Measurements from ENCODE around the gene MEPCE.

The MEPCE gene

DNA sequence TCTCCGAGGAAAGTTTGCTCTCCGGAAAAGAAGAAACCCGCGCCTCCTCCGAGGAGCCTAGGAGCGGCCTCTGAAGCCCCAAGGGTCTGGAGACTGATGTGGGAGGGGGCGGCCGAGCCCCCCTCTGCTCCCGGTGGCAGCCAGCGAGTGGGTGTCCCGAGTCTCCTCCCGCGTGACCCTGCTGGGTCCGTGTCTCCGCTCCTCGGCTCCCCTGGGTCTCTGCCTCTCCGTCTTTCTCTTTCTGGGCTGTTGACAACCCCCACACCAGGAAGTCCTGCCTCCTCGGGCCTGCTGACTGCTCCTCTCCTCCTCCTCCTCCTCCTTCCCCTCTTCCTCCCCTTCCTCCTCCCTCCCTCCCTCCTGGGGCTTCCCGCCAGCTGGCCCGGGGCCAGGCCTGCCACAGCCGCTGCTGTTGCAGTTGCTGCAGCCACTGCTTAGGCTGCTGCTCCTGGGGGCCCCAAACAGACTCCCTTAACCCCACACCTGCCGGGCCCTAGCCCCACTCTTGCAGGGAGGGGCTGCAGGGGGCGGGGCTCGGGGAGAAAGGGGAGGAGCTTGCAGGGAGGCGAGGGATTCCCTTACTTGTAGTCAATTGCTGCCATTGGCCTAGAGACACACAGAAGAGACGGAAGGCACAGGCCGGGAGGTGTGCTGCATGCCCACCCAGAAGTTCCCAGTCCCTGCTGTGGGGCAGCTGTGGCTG is 49.5 kb downstream of the MEPCE start, which contains the start of gene TSC22D4:
TSS of gene TSC22D4 (minus strand) at position 257 of the 703 bp plus-strand sequence. CDS start 1,176 bp downstream, outside the sequence.
- DNase-seq (ENCODE audit: low spot score): peak; percentile 85
- ChIA-PET CTCF (interaction anchor here (0.6 to 1.4 kb wide), 3 partner anchors 10 to 313 kb away, joined by 3 read pairs; no protein-coding TSS in a partner anchor), POLR2A (ENCODE audit: low non-redundant PET) (no interaction called here)
- TF ChIP-seq, protein P1, sequence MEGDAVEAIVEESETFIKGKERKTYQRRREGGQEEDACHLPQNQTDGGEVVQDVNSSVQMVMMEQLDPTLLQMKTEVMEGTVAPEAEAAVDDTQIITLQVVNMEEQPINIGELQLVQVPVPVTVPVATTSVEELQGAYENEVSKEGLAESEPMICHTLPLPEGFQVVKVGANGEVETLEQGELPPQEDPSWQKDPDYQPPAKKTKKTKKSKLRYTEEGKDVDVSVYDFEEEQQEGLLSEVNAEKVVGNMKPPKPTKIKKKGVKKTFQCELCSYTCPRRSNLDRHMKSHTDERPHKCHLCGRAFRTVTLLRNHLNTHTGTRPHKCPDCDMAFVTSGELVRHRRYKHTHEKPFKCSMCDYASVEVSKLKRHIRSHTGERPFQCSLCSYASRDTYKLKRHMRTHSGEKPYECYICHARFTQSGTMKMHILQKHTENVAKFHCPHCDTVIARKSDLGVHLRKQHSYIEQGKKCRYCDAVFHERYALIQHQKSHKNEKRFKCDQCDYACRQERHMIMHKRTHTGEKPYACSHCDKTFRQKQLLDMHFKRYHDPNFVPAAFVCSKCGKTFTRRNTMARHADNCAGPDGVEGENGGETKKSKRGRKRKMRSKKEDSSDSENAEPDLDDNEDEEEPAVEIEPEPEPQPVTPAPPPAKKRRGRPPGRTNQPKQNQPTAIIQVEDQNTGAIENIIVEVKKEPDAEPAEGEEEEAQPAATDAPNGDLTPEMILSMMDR (conservative IDR thresholded peaks at IDR 0.05; ENCODE audit: low read depth): no peak
- peak within 1 kb of the TSS; percentile 89 for H3K27ac ChIP-seq

- POLR2A ChIA-PET (ENCODE audit: low non-redundant PET): no interaction called here
- CTCF ChIA-PET: interaction anchor here (1.2 kb wide), 1 partner anchor 12 kb away, joined by 3 read pairs; no protein-coding TSS in a partner anchor
- peak overlapping the region; percentile 28 for H3K27ac ChIP-seq
- DNase-seq (ENCODE audit: low spot score): no peak
- TF ChIP-seq, protein P1 (conservative IDR thresholded peaks at IDR 0.05; ENCODE audit: low read depth): no peak
These were observed 51.8 kb downstream of the MEPCE start for GRCh38 chr7:100481466-100481865.

GRCh38 chr7:100482728-100483089 is 53.1 kb downstream of the MEPCE start:
- H3K27ac ChIP-seq: peak overlapping the region; percentile 80
- no peak for DNase-seq (ENCODE audit: low spot score)
- CTCF ChIA-PET: interaction anchor here (0.6 to 1.5 kb wide), 18 partner anchors 8 to 675 kb away, joined by 3 to 7 read pairs (median 4); no protein-coding TSS in a partner anchor
- POLR2A ChIA-PET (ENCODE audit: low non-redundant PET): no interaction called here
- TF ChIP-seq, protein P1 (conservative IDR thresholded peaks at IDR 0.05; ENCODE audit: low read depth): no peak

- ChIA-PET CTCF (interaction anchor here (0.6 to 1.5 kb wide), 18 partner anchors 9 to 674 kb away, joined by 3 to 7 read pairs (median 4); no protein-coding TSS in a partner anchor), POLR2A (ENCODE audit: low non-redundant PET) (no interaction called here)
- DNase-seq (ENCODE audit: low spot score): peak; percentile 69
- peak overlapping the region; percentile 80 for H3K27ac ChIP-seq
- TF ChIP-seq, protein P1 (conservative IDR thresholded peaks at IDR 0.05; ENCODE audit: low read depth): peak; percentile 100
These were observed 53.6 kb downstream of the MEPCE start for GRCh38 chr7:100483090-100483721.

Measured in RWPE1 (cell line).